ENCODE results near the gene CRHR1. TPM values are rescaled to one million over a fixed set of nuclear protein-coding genes. Genes with fewer than 3 reads are reported as not detected.

Gene CRHR1
- total and polyA plus RNA-seq, 4 donors: not detected

DNA sequence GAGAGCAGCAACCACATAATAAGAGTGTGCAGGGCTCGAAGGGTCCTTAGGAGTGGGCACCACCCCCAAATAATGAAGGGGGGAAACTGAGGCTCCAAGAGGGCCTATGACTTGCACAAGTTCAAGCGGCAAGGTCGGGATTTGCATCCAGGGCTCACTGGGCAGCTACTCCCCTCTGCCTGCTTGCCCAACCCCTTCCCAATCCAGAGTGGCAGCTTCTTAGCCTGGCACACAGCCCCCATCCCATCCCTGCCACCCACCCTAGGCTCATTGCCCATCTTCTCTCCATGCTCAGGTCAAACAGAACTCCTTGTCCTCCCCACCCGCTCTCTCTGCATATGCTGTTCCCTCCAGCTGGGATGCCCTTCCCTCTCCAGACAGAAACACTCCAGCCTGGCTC, 63.0 kb downstream of the CRHR1 start:
- no peak overlapping the region for H3K9ac ChIP-seq (ENCODE audit: insufficient read depth in 1 of 2, low read length in 2 of 2)
- no peaks in the 10 kb centered on the region for H3K4me1 ChIP-seq (ENCODE audit: control insufficient read depth in 5 of 5, insufficient read depth in 5 of 5, low read length in 5 of 5)
- peaks cover 0 to 3% (median 0%) of the 10 kb centered on the region in 4 donors for H3K9me3 ChIP-seq (ENCODE audit: control insufficient read depth in 4 of 4, insufficient read depth in 3 of 4, low read length in 3 of 4)
- H3K27me3 ChIP-seq (ENCODE audit: control insufficient read depth in 3 of 3, insufficient read depth in 3 of 3, low read length in 2 of 3): peaks cover 0 to 8% (median 0%) of the 10 kb centered on the region in 3 donors
- H3K27ac ChIP-seq (ENCODE audit: low read depth in 1 of 2, low read length in 1 of 2): no peak overlapping the region
- TF ChIP-seq CTCF (IDR thresholded peaks at IDR 0.05; ENCODE audit: control extremely low read depth, extremely low read depth): no peak
- no peaks in the 10 kb centered on the region for H3K36me3 ChIP-seq (ENCODE audit: control insufficient read depth in 4 of 4, insufficient read depth in 4 of 4, low read length in 4 of 4)
- DNase-seq (no peak), ATAC-seq (ENCODE audit: insufficient read depth, low FRiP score) (no peak)
- WGBS, 2 donors: 90 to 92% methylated on average over 3 to 4 of the region's 4 CpGs
- H3K4me3 ChIP-seq: no peak overlapping the region

- Histone ChIP-seq H3K9me3 (ENCODE audit: control insufficient read depth in 4 of 4, insufficient read depth in 3 of 4, low read length in 3 of 4) (peaks cover 0 to 3% (median 0%) of the 10 kb centered on the region in 4 donors), H3K4me1 (ENCODE audit: control insufficient read depth in 5 of 5, insufficient read depth in 5 of 5, low read length in 5 of 5) (no peaks in the 10 kb centered on the region), H3K36me3 (ENCODE audit: control insufficient read depth in 4 of 4, insufficient read depth in 4 of 4, low read length in 4 of 4) (no peaks in the 10 kb centered on the region), H3K9ac (ENCODE audit: insufficient read depth in 1 of 2, low read length in 2 of 2) (no peak overlapping the region), H3K27ac (ENCODE audit: low read depth in 1 of 2, low read length in 1 of 2) (no peak overlapping the region), H3K4me3 (no peak overlapping the region), H3K27me3 (ENCODE audit: control insufficient read depth in 3 of 3, insufficient read depth in 3 of 3, low read length in 2 of 3) (peaks cover 0 to 9% (median 4%) of the 10 kb centered on the region in 3 donors)
- WGBS, 2 donors: 82 to 84% methylated on average over 5 of the region's 5 CpGs
- no peak for TF ChIP-seq CTCF (IDR thresholded peaks at IDR 0.05; ENCODE audit: control extremely low read depth, extremely low read depth)
- DNase-seq (no peak), ATAC-seq (ENCODE audit: insufficient read depth, low FRiP score) (no peak)
Measured at GRCh38 chr17:45847747-45848146, 63.6 kb downstream of the CRHR1 start.

- no peak overlapping the region for H3K9ac ChIP-seq (ENCODE audit: insufficient read depth in 1 of 2, low read length in 2 of 2)
- 87 to 89% methylated on average over 9 of the region's 9 CpGs for WGBS, 2 donors
Measured at GRCh38 chr17:45848405-45848804, 64.3 kb downstream of the CRHR1 start.

More at GRCh38 chr17:45848405-45848804, 64.3 kb downstream of the CRHR1 start:
- Histone ChIP-seq H3K4me1 (ENCODE audit: control insufficient read depth in 5 of 5, insufficient read depth in 5 of 5, low read length in 5 of 5) (no peaks in the 10 kb centered on the region), H3K9me3 (ENCODE audit: control insufficient read depth in 4 of 4, insufficient read depth in 3 of 4, low read length in 3 of 4) (peaks cover 0 to 3% (median 0%) of the 10 kb centered on the region in 4 donors), H3K27ac (ENCODE audit: low read depth in 1 of 2, low read length in 1 of 2) (no peak overlapping the region), H3K4me3 (no peak overlapping the region), H3K36me3 (ENCODE audit: control insufficient read depth in 4 of 4, insufficient read depth in 4 of 4, low read length in 4 of 4) (no peaks in the 10 kb centered on the region), H3K27me3 (ENCODE audit: control insufficient read depth in 3 of 3, insufficient read depth in 3 of 3, low read length in 2 of 3) (peaks cover 0 to 9% (median 4%) of the 10 kb centered on the region in 3 donors)
- ATAC-seq (ENCODE audit: insufficient read depth, low FRiP score) (no peak), DNase-seq (no peak)
- TF ChIP-seq CTCF (IDR thresholded peaks at IDR 0.05; ENCODE audit: control extremely low read depth, extremely low read depth): no peak

All from lung (tissue), 12 donors.